RWPE2 (cell line): ENCODE measurements around the gene AFAP1L2.

Source experiments
- ATAC-seq: fragments of 200-7000 bp; cut with Tn5 transposase; 3 replicates; pipeline ENCODE4 v1.9.1; 2021; ENCODE audit warnings: low read depth
- DNase-seq: peaks from one replicate; pipeline ENCODE4 v3.0.0-alpha.2; 2020; ENCODE audit warnings: low spot score
- H3K27ac ChIP-seq: fragments of 450-650 bp; 2 replicates; pipeline ENCODE4 v1.5.1; 2017; ENCODE audit warnings: mild to moderate bottlenecking; ENCODE audit not compliant: poor library complexity, severe bottlenecking
- H3K27me3 ChIP-seq: fragments of 250-450 bp; sonication (Bioruptor Pico); 2 replicates; pipeline ENCODE4 v1.5.1; 2021; ENCODE audit warnings: mild to moderate bottlenecking, moderate library complexity; ENCODE audit not compliant: insufficient read depth, poor library complexity, severe bottlenecking
- H3K36me3 ChIP-seq: fragments of 250-450 bp; sonication (Bioruptor Pico); 2 replicates; pipeline ENCODE4 v1.5.1; 2020; ENCODE audit warnings: low read depth, mild to moderate bottlenecking, moderate library complexity
- H3K4me1 ChIP-seq: fragments of 250-450 bp; sonication (Bioruptor Pico); 2 replicates; pipeline ENCODE4 v1.5.1; 2021; ENCODE audit warnings: mild to moderate bottlenecking, moderate library complexity; ENCODE audit not compliant: insufficient read depth, poor library complexity, severe bottlenecking
- H3K4me3 ChIP-seq: fragments of 250-450 bp; sonication (Bioruptor Pico); 2 replicates; pipeline ENCODE4 v1.5.1; 2021; ENCODE audit warnings: mild to moderate bottlenecking, moderate library complexity; ENCODE audit not compliant: severe bottlenecking
- H3K9me3 ChIP-seq: fragments of 250-450 bp; sonication (Bioruptor Pico); 2 replicates; pipeline ENCODE4 v1.5.1; 2021; ENCODE audit warnings: mild to moderate bottlenecking, moderate library complexity; ENCODE audit not compliant: severe bottlenecking
- CTCF ChIP-seq: fragments of 450-650 bp; IDR thresholded peaks from one replicate; pipeline ENCODE4 v1.5.1; 2017; ENCODE audit warnings: mild to moderate bottlenecking, moderate library complexity; ENCODE audit not compliant: poor library complexity, severe bottlenecking

Gene AFAP1L2

GRCh38 chr10:114405011-114405350 is 679 bp upstream of the AFAP1L2 start:
- no peaks in the 10 kb centered on the region for H3K9me3 ChIP-seq
- H3K36me3 ChIP-seq, result no peaks in the 10 kb centered on the region
- peak overlapping the region; percentile 40 for H3K27ac ChIP-seq
- ATAC-seq (peak; percentile 47), DNase-seq (no peak)
- no peaks in the 10 kb centered on the region for H3K27me3 ChIP-seq
- H3K4me1 ChIP-seq, result peaks cover 13% of the 10 kb centered on the region
- TF ChIP-seq CTCF, result no peak
- peak overlapping the region; percentile 48 for H3K4me3 ChIP-seq

DNA sequence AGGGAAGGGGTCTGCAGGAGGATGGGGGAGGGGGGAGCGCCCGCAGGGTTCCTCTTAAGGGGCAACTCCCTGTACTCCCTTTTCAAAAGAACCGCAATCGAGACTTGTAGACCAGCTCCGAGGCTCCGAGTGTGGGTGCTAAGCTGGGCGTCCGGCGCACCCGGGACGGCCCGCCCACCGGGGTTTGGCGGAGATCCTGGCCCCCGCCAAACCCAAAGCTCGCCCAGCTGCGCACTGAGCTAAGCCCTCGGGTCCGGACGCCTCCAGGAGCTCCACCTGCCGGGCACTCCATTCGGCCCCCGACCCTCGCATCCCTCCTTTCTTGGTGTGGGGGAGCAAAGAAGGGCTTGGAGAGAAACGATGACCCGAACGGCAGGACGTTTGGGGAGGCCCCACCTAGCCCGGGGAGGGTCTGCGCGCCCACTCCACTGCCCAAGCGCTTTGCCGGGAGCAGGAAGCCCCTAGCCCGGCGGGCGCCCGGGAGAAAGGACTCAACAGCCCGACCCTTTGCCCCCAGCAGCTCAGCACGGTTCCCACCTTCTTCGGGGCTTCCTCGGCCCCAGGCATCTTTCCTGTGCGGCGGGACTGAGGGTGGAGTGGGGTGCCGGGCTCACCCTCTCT is 651 bp downstream of the AFAP1L2 start:
- H3K4me3 ChIP-seq, result peak overlapping the region; percentile 48
- ATAC-seq, result peak; percentile 52
- H3K27me3 ChIP-seq, result no peaks in the 10 kb centered on the region
- TF ChIP-seq CTCF, result peak; percentile 59
- H3K9me3 ChIP-seq, result no peaks in the 10 kb centered on the region
- H3K27ac ChIP-seq, result peak overlapping the region; percentile 40
- no peaks in the 10 kb centered on the region for H3K36me3 ChIP-seq
- DNase-seq, result no peak
- H3K4me1 ChIP-seq, result peaks cover 13% of the 10 kb centered on the region

DNA sequence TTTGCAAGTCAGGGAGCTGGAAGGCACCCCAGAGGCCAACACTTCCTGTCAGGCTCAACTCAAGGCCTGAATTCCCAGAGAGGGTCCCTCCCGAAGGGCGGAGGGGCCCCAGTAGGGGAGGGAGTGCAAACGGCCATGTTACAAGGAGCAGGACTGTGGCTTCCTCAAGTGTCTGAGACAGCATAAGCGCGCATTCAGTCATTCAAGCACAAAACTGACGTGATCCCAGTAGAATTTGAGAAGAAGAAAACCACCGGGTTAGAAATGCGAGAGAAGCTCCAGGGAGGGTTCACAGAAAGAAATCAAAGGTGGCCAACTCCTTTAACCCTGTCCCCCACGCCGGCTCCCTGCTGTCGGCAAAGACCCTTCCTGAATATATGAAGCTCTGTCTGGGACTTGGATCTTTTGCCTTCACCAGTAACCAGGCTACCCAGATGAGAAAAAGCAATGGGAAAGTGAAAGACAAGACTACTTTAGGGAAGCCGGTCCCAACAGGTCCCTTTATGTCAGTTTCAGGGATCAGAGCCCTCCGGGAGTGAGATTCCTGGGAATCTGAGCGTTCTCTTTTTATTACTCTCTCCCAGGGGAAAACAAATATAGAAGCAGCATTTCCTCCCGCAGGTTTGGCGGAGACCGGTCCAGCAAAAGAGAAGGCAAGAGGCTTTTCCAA is 1.3 kb downstream of the AFAP1L2 start:
- H3K4me3 ChIP-seq, result peak overlapping the region; percentile 48
- H3K9me3 ChIP-seq, result no peaks in the 10 kb centered on the region
- no peak for TF ChIP-seq CTCF
- peak overlapping the region; percentile 40 for H3K27ac ChIP-seq
- ATAC-seq, result peak; percentile 5; the same call in 1 of the 3 replicates
- no peaks in the 10 kb centered on the region for H3K27me3 ChIP-seq
- no peaks in the 10 kb centered on the region for H3K36me3 ChIP-seq
- H3K4me1 ChIP-seq, result peaks cover 13% of the 10 kb centered on the region
- DNase-seq, result no peak

- ATAC-seq (no peak), DNase-seq (no peak)
- peaks cover 13% of the 10 kb centered on the region for H3K4me1 ChIP-seq
- H3K27ac ChIP-seq, result peak overlapping the region; percentile 40
- H3K4me3 ChIP-seq, result no peak overlapping the region
- TF ChIP-seq CTCF, result no peak
- no peaks in the 10 kb centered on the region for H3K36me3 ChIP-seq
- H3K27me3 ChIP-seq, result no peaks in the 10 kb centered on the region
- no peaks in the 10 kb centered on the region for H3K9me3 ChIP-seq
These were observed 2.1 kb downstream of the AFAP1L2 start for GRCh38 chr10:114402233-114402632.

DNA sequence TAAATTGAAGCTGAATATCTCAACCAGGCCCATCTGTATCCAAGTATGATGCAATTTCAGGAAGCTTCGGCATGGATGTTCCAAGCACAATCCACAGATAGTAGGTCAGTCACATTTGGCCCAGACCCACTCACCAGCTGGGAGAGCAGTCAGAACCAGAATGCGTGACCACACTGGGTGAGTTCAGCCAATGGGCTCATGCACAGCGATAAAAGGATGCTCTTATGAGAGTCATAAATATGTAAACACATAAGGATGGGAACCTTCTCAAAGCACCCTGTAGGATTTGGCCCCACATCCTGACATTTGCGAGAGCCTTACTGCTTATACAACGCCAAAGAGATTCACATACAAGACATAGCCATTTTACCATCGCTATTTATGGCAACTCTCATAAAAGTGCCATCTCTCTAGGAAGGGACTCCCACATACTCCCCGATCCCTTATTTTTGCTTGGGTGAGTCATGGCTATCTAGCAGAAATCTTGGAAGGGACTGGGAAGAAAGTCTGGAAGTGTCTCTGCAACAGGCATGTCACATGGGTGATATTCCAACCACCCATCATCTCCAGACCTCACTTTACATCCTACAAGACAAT is 3.0 kb downstream of the AFAP1L2 start:
- no peak overlapping the region for H3K27ac ChIP-seq
- no peak for TF ChIP-seq CTCF
- no peaks in the 10 kb centered on the region for H3K27me3 ChIP-seq
- H3K36me3 ChIP-seq, result no peaks in the 10 kb centered on the region
- DNase-seq, result no peak
- no peak for ATAC-seq
- H3K4me1 ChIP-seq, result peaks cover 13% of the 10 kb centered on the region
- H3K4me3 ChIP-seq, result no peak overlapping the region
- H3K9me3 ChIP-seq, result no peaks in the 10 kb centered on the region
